GM19025 (cell line): ENCODE measurements around the gene TRAF3.

Source experiments
- ATAC-seq: cut with Tn5 transposase; IDR thresholded peaks from one replicate; pipeline ENCODE4 v1.9.1; 2021; ENCODE audit warnings: mild to moderate bottlenecking, low read depth, moderate library complexity; ENCODE audit not compliant: unreplicated experiment

The TRAF3 gene

DNA sequence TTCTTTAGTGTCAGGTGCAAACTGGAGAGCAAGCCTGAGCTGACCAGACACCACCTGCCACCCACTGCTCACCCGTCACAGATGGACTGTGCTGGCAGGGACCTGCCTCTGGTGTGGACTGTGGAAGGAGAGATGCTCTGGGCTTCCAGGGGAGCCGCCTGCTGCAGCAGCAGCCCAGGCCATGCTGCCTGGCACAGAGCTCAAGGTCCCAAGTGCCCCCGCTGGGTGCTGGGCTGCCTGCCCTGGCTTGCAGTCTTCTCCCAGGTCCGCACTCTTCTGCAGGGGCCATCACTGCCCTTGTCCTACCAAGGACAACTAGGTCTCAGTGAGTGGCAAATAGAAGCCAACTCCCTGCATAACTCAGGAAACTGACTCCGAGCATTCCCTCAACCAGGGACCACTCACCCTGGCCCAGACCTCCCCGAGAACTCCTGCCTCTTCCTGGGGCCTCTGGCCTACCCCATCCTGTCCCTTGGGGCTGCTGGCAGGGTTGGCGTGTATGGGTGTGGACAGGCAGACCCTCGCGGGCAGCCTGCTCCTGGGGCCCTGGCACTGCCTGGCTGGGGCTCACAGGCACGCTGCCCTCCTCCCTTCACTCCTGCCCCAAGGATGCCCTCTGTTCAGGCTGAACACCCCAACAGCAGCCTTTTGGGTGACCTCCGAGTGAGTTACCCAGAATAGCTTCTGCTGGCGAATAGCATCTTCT, 154.5 kb downstream of the TRAF3 start:
- no peak for ATAC-seq

- no peak for ATAC-seq
Measured at GRCh38 chr14:102932484-102933248, 155.4 kb downstream of the TRAF3 start.

DNA sequence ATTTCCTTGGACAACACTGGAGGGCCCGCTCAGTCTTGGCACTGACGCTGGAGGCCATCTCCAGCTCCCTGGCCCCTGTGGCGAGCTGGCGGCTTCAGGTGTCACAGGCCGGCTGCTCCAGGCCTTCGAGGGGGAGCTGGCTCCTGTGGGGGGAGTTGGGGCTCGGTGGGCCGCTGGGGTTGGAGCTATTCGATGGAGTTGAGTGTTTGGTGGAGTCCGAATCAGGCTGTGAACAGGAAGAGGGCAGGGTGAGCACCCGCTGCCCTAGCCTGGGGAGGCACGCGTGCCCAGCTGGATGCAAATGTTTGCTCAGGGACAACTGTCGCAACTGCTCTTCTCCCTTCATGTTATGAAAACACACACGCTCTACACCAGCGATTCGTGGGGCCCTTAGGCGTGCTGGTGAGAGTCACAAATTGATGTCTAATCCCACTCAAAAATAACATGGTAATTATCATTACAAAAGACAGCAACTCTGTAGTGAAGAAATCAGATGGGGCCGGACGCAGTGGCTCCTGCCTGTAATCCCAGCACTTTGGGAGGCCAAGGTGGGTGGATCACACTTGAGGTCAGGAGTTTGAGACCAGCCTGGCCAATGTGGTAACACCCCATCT, 156.5 kb downstream of the TRAF3 start:
- no peak for ATAC-seq

- no peak for ATAC-seq
Measured at GRCh38 chr14:102935756-102936155, 158.5 kb downstream of the TRAF3 start.

- no peak for ATAC-seq
Measured at GRCh38 chr14:102937331-102938175, 160.3 kb downstream of the TRAF3 start.

DNA sequence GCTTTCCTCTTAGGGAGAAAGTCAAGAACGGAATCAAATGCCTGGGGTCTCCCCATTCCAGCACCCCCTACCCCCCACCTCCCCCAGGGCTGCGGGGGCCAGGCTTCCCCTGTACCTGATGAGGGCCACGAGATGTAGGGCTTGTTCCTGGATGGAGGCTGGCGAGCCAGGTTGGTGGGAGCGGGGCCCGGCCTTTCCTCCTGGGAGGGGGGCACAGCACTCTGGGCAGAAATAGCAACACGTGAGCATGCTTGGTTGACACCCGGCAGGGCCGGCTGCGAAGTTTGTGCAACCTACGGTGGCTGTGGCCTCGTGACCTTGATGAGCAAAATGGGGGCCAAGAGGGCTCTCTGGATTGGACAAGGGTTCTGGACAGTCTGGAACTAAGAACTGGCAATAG, 160.9 kb downstream of the TRAF3 start:
- ATAC-seq, result no peak

DNA sequence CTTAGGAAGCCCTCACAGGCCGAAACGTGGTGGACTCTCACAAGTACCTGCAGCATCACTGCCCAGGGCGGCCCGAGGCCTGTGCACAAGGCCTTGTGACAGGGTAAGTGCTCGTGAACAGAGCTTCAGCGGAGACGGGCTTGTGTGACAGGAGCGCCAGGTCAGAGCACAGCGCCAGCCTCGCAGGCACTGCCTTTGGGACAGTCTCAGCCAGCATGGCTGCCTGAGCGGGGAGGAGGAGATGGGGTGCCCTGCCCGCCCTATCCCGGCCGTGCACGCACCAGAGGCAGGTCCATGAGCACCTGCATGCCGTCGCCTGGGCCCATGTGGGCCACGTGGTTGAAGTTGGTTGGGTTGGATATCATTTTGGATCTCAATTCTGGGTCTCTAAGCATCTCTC, 162.1 kb downstream of the TRAF3 start:
- ATAC-seq, result no peak

- no peak for ATAC-seq
Measured at GRCh38 chr14:102939820-102940561, 162.7 kb downstream of the TRAF3 start.

DNA sequence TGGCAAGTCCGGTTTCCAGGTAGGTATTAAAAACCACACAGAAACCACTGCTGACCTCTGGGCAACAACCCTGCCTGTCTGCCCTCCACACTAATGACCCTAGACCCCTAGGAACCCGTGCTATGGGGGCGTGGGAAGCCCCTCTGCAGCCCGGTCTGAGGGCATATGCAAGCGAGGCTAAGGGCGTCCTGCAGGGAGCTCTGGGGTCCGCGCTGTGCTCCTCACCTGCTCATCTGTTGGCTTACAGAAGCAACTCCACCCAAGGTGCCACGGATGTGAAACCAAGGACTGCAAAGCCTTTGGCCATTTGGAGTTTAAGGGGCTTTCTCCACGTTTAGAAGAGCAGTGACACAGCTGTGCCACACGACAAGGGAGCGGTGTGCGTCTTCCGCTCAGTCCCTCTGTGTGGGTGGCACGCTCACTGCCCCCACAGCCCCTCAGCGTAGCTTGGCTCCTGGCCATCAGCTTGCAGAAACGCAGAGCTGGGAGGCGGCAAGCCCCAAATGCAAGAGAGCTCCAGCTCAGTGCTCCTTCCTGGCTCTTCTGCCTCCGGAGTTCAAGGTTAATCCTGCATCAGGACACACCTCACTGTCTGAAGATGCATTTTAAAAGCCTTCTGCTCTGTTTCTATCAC, 163.6 kb downstream of the TRAF3 start:
- ATAC-seq, result no peak

- ATAC-seq, result no peak
Measured at GRCh38 chr14:102941419-102942011, 164.3 kb downstream of the TRAF3 start.

- ATAC-seq, result no peak
Measured at GRCh38 chr14:102942069-102942468, 164.8 kb downstream of the TRAF3 start.

GRCh38 chr14:102943454-102943853, 166.2 kb downstream of the TRAF3 start:
- ATAC-seq, result no peak

DNA sequence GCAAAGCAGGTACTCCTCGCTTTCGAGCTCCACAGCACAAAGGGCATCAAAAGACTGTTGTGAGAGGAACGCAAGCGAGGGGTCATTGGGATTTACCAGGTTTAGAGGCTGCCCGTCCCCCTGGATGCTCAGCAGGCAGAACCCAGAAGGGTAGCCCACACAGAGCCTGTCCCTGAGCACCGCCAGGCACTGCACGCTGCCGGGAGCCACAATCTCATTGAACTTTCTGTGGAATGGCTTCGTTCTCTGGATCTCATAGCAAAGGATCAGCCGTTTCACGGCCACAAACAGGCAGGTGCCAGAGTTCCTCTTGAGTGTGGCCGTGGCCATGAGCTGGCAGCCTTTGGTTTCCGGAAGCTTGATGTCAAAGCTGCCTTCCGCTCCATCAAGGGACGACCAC, 166.7 kb downstream of the TRAF3 start:
- ATAC-seq, result no peak

DNA sequence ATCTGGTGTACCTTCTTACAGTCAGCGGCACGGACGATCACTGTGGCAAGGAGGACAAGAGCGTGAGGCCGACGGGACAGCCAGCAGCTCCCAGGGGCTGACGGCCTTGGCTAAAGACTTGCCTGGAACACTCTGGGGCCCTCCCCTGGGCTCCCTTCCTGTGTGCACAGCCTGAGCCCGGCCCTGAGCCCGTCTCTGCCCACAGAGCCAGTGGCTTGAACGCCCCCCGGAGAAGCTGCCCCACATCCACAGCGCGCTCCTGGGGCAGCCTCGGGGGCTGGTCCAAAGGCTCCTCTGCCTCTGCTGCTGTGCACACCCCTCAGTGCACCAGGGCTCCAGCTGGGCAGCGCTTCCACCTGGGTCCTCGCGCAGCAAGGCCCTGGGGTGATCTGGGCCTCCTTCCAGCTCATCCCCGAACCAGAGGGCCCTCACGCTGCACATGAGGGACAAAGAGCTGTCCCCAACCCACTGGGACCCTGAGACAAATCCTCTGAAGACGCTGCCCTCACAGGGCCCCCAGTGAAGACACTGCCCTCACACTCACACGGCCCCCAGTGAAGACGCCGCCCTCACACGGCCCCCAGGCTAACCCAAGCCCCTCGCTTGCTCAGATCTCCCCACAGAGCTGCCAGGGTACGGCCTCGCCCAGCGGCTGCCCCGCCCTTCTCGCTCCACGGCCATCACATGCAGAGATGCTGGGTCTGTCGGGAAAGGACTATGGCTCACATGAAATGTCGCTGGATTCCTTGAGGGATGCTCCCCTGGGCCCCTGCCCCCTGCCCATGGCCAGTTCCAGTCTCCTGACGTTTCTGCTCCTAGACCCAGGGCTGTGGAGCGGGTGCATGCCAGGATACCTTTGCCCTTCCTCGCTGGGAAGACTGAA, 167.4 kb downstream of the TRAF3 start:
- no peak for ATAC-seq

DNA sequence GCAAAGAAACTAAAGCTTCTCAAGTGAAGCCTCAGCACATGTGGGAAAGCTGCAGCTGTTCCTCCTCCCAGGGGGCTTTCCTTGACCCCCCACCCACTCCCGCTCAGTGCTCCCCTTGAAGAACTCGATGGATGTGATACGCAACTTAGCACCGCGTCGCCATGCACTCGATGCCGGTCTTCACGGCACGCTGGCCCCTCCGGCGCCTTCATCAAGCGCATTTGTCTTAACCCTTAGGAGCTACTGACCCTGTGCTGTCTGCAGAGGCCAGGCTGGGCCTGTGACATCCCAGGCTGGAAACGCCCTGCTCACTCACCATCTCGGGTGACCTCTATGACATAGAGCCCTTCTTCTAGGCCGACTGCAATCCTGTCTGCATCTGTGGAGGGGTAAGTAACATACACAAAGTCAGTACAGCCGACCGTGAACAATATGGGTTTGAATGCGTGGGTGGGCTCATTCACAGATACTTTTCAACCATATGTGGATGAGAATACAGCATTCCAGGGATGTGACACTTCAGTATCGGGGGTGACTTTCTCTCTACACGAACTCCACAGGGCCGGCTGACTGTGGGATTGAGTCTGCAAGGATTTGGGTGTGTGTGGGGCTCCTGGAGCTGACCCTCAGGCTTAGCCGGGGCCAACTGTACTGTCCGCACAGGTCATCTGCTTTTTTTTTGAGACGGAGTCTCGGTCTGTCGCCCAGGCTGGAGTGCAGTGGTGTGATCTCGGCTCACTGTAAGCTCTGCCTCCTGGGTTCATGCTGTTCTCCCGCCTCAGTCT, 168.3 kb downstream of the TRAF3 start:
- no peak for ATAC-seq

GRCh38 chr14:102947321-102948103, 170.3 kb downstream of the TRAF3 start:
- no peak for ATAC-seq

GRCh38 chr14:102948698-102949061, 171.4 kb downstream of the TRAF3 start:
- ATAC-seq, result no peak
